ENCODE data around the gene RAB40A.
A peak's percentile ranks its signal among the peaks of the same experiment; 100 is the strongest.
"Not testable (repeated sequence)": the region's sequence is repeated elsewhere in the genome, so short reads cannot be mapped to it uniquely, and the experiment has no call there.

The RAB40A gene

DNA sequence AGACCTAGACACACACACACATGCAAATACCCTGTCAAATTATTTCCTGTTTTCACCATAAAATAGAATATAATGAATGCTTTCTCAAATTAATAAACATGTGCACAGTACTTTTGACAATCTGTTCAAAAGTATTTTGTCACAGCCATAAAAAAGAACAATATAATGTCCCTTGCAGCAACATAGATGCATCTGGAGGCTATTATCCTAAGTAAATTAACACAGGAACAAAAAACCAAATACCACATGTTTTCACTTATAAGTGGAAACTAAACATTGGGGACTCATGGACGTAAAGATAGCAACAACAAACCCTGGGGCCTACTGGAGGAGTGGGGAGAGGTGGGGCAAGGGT lies 15.5 kb downstream of the RAB40A start:
- FAIRE-seq (no peak), DNase-seq (ENCODE audit: insufficient read length, low spot score) (no peak)
- no peak for TF ChIP-seq POLR2A (IDR thresholded peaks at IDR 0.05; ENCODE audit: low read depth, low read length)

DNA sequence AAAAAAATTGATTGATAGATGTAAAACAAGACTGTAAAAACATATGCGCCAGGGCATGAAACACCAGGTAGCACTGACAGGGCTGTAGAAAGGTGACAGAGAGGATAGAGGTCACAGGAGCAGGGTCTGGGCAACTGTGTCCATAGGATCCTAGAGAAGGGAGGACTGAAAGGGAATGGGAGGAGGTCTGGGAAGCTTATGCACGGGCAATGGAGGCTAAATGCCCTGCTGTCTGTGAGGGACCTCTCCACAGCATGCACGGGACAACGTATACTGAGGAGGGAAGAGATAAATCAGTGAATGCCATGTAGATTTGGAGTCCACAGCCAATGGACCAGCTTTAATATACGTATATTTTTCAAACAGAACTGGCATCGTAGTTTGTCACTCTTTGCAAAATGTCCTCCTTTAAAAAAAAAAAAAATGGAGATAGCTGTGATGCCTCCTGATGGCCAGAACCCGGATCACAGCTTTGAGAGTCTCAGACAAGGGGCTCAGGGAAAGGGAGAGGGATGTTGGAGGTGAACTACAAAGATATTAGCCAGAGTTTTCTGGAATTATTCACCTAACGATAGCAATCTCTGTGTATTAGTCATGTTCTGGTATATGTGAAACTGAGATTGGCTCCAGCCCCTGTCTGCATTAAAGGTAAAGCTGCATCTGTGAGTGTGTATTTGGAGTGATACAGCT lies 16.0 kb downstream of the RAB40A start:
- FAIRE-seq (peak; percentile 78), DNase-seq (ENCODE audit: insufficient read length, low spot score) (peak; percentile 8)
- no peak for TF ChIP-seq POLR2A (IDR thresholded peaks at IDR 0.05; ENCODE audit: low read depth, low read length)

DNA sequence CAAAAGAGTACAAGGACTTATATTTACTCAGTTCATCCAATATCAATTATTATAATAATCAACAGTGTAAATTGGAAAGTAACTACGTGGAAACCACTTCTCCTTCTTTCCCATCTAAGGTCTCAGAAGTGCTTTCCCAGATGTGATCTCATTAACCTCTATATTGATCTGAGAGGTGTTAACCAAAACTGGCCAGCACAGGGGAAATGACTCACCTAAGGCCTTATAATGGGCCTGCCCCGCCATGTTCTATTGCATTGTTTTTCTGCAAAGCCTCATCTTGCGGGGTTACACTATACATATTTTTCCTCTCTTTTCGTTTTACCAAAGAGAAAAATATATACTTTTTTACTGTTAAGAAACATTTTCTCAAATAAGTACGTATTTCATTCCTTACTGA lies 20.5 kb downstream of the RAB40A start:
- no peak for TF ChIP-seq POLR2A (IDR thresholded peaks at IDR 0.05; ENCODE audit: low read depth, low read length)
- DNase-seq (ENCODE audit: insufficient read length, low spot score) (no peak), FAIRE-seq (no peak)

DNA sequence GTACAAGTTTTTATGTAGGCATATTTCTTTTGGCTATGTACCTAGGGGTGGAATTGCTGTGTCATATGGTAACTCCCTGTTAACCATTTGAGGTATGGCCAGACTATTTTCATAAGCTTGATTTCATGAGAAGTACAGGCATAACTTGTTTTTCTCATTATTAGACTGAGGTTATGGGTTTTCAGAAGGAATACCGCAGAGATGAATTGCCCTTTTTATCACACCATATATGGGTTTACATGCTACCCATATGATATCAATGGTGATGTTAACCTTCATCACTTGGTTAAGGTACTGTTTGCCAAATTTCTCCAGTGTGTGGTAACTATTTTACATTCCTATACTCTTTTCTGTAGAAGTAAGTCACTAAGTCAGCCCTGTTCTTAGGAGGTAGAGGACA lies 23.5 kb downstream of the RAB40A start:
- DNase-seq (ENCODE audit: insufficient read length, low spot score) (no peak), FAIRE-seq (no peak)
- no peak for TF ChIP-seq POLR2A (IDR thresholded peaks at IDR 0.05; ENCODE audit: low read depth, low read length)

DNA sequence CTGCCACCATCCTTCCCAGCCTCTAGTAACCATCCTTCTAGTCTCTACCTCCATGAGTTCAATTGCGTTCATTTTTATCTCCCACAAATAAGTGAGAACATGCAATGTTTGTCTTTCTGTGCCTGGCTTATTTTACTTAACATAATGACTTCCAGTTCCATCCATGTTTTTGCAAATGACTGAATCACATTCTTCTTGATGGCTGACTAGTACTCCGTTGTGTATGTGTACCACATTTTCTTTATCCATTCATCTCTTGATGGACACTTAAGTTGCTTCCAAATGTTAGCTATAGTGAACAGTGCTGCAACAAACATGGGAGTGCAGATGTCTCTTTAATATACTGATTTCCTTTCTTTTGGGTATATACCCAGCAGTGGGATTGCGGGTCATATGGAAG lies 25.7 kb downstream of the RAB40A start:
- FAIRE-seq; DNase-seq (ENCODE audit: insufficient read length, low spot score): not testable (repeated sequence)

DNA sequence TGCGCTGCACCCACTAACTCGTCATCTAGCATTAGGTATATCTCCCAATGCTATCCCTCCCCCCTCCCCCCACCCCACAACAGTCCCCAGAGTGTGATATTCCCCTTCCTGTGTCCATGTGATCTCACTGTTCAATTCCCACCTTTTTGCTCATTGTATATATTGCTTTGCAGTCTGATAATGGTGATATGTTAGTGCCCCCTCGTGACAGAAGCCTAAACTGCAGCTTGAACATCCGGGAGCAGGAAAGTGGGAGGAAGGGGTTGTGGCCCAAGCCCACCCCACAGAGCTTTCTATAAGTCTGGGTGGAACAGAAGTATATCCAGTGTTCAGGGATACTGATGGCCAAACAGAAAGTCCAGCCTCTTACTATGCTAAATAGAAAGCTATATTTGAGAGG lies 29.6 kb downstream of the RAB40A start:
- not testable (repeated sequence) for DNase-seq (ENCODE audit: insufficient read length, low spot score); FAIRE-seq

DNA sequence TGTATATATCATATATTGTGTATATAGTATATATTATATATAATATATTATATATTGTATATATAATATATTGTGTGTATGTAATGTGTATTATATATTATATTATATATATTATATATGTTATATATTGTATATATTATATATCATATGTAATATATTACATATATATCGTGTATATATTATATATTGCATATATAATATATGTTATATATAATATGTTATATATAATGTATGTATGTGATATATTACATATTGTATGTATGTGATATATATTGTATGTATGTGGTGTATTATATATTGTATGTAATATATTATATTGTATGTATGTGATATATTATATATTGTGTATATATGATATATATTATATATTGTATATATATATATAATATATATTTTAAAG lies 30.5 kb downstream of the RAB40A start:
- no peak for TF ChIP-seq POLR2A (IDR thresholded peaks at IDR 0.05; ENCODE audit: low read depth, low read length)

DNA sequence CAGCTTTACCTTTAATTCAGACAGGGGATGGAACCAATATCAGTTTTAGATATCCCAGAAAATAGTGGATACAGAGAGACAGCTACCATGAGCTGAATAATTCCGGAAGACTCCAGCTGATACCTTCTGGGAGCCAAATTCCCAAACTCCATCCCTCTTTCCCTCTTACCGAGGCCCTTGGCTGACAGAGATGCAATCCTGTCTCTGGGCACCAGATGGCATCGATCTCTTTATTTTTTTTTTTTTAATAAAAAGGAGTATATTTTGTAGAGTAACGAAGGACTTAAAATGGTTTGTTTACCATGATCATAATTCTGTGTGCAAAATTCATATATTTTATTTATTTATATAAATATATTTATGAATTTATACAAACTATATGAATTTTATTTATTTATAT lies 31.0 kb downstream of the RAB40A start:
- no peak for FAIRE-seq
- DNase-seq (ENCODE audit: insufficient read length, low spot score): peak; percentile 5
- no peak for TF ChIP-seq POLR2A (IDR thresholded peaks at IDR 0.05; ENCODE audit: low read depth, low read length)

More for the DNA sequence above, 30.5 kb downstream of the RAB40A start:
- no peak for DNase-seq (ENCODE audit: insufficient read length, low spot score)
- no peak for FAIRE-seq

DNA sequence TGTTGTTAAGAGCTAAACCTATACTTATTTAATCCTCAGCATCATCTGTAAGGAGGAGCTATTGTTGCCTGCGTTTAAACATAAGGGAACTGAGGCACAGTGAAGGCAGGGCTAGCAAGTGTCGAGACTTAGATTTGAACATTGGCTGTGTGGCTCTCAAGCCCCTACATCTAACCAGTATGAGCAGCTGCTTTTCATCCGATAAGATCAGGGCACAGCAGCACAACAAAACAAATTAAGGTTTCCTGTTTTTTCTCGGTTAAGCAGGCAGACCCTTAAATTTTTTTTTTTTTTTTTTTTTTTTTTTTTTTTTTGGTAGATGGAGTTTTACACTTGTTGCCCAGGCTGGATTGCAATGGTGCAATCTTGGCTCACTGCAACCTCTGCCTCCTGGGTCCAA lies 35.6 kb downstream of the RAB40A start:
- no peak for TF ChIP-seq POLR2A (IDR thresholded peaks at IDR 0.05; ENCODE audit: low read depth, low read length)
- FAIRE-seq: no peak
- no peak for DNase-seq (ENCODE audit: insufficient read length, low spot score)

DNA sequence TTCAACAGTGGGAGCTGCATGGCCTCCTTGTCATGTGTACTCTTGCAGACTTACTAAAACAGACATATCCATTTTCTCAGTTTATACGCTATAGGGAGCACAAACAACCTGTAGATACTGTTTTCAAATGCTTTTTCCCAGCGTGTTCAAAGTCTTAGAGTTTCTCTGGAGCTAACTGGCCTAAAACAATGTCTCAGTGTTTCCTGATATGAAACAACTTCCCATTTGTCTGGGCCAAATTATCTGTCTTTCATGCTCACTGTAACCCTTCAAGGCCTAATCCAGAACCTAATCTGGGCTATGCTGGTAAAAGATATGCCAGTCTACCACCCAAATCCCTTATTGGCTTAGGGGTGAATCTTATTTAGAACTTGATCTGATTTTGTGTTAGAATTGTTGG lies 38.8 kb downstream of the RAB40A start:
- DNase-seq (ENCODE audit: insufficient read length, low spot score): no peak
- no peak for TF ChIP-seq POLR2A (IDR thresholded peaks at IDR 0.05; ENCODE audit: low read depth, low read length)
- no peak for FAIRE-seq

DNA sequence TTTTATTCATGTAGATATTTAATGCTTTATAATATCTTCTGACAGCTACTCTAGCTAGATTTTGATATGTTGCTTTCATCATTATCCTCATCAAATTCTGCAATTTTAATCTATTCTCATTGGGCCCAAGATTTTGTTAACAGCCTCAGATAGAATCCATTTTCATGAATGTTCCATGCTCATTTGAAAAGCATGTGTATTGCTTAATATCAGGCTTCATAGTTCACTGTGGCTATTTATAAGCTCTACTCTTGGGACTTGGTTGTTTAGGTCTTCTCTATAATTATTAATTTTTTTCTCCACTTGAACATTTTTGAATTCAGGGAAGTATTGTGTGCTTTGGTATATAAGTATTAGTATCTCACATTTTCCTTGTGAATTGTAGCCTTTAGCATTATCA lies 41.8 kb downstream of the RAB40A start:
- no peak for TF ChIP-seq POLR2A (IDR thresholded peaks at IDR 0.05; ENCODE audit: low read depth, low read length)
- FAIRE-seq (no peak), DNase-seq (ENCODE audit: insufficient read length, low spot score) (no peak)

DNA sequence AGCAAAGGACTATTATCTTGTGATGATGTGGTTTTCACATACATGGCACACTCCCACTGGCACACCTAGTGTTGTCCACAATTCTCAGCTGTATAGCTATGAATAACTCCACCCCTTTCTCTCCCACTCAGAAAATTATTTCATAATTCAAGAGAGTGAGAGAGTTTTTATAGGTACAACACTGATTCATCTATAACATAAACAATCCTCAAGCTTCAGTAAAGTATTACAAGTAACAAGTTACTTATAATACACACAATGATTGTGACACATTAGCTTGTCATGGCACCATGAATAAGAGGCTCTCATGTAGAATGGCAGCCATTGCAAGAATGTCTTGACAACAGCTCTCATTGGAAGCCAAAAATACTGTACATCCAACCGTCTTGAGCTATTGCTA lies 43.9 kb downstream of the RAB40A start:
- no peak for TF ChIP-seq POLR2A (IDR thresholded peaks at IDR 0.05; ENCODE audit: low read depth, low read length)
- DNase-seq (ENCODE audit: insufficient read length, low spot score) (no peak), FAIRE-seq (no peak)

DNA sequence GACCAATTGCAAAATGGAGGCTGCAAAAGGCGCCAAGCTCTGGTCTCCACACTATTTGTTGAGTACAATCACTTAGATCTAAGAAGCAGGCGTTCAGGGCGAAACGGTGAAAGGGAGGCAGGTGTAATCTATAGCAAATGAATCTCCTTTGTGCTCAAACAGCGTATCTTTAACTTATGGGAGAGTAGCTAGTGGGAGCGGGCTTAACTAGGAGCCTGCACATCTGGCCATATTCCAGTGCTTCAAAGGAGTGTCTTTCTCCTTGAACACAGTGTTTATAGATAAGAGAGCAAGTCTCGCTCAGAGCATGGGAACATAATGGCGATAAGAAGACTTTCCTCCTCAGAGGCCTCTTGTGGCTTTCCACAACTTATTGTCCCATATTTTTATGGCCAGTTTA lies 49.3 kb downstream of the RAB40A start:
- DNase-seq (ENCODE audit: insufficient read length, low spot score); FAIRE-seq: not testable (repeated sequence)

DNA sequence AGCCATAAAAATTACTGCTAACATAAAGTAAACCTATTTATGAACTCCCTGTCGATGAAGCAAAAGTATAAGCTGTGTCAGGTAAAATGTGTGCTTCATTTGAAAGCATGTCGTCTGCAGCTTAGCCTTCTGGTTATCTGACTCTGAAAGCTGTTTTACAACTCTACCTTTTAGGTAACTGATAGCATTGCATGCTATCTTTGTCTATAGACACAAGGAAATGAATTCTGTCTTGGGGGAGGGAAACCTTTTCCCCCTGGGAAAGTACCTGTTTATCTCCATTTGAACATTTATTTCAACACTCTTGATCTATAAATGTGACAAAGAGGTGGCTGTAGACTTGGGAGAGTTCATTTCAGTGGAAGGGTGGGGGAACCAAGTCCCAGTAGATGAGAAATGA lies 51.4 kb downstream of the RAB40A start:
- no peak for DNase-seq (ENCODE audit: insufficient read length, low spot score)
- no peak for TF ChIP-seq POLR2A (IDR thresholded peaks at IDR 0.05; ENCODE audit: low read depth, low read length)
- FAIRE-seq: no peak

DNA sequence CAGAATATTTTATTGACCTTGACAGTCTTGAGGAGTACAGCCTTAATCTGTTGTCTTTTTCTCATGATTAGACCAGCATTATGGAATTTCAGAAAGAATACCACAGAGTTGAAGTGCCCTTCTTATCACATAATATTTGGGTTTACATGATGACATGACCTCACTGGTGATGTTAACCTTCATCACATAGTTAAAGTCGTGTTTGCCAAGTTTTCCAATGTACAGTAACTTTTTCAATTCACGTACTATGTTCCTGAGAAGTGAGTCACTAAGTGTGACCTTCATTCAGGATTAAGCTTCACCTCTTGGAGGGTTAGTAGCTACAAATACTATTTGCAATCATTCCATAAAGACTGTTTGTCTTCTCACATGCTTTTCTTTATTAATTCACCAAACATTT lies 52.1 kb downstream of the RAB40A start:
- TF ChIP-seq POLR2A (IDR thresholded peaks at IDR 0.05; ENCODE audit: low read depth, low read length): no peak
- no peak for FAIRE-seq
- no peak for DNase-seq (ENCODE audit: insufficient read length, low spot score)

DNA sequence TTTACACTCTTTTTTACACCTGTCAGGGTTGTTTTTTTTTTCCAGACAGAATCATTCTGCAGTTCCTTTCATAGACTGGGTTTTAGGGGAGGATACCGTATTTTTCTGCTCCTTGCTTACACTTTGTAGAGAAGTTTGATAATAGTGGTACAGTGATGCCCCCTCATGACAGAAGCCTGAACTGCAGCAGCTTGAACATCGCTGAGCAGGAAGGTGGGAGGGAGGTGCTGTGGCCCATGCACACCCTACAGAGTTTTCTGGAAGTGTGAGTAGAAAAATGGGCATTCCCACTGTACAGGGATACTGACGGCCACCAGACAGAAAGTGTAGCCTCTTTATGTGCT lies 54.5 kb downstream of the RAB40A start:
- TF ChIP-seq POLR2A (IDR thresholded peaks at IDR 0.05; ENCODE audit: low read depth, low read length): no peak
- FAIRE-seq (peak; percentile 96), DNase-seq (ENCODE audit: insufficient read length, low spot score) (no peak)
